MCF 10A (cell line): ENCODE data around the gene COA5. TPM values are rescaled to one million over a fixed set of nuclear protein-coding genes. Genes with fewer than 3 reads are reported as not detected.

Source experiments
- BruUV-seq: library from RNA; stranded (reverse); fragments of 400-500 nt; replicated peaks from 2 replicates; lab custom pipeline; 2021; lab: Mats Ljungman, UMichigan
- CTCF ChIA-PET: fragments of 300-600 bp; sonication (Branson Sonifier 250); formaldehyde crosslinking; extraction: SDS; loops from one replicate; lab custom pipeline; 2021; ENCODE audit warnings: antibody characterized with exemption, inconsistent platforms; lab: Yijun Ruan, JAX
- POLR2A ChIA-PET: fragments of 300-600, 350-650 bp; sonication (Branson Sonifier 250); formaldehyde crosslinking; extraction: SDS; loops from one replicate; lab custom pipeline; 2020; ENCODE audit warnings: antibody characterized with exemption, inconsistent platforms; lab: Yijun Ruan, JAX
- DNase-seq: peaks from one replicate; pipeline ENCODE4 v3.0.0-alpha.2; 2018; ENCODE audit not compliant: unreplicated experiment
- H3K27ac Mint-ChIP-seq: one replicate; pipeline ENCODE4 v1.8.0; 2022; ENCODE audit warnings: mild to moderate bottlenecking, low read depth, mixed read lengths; ENCODE audit not compliant: unreplicated experiment
- H3K27me3 Mint-ChIP-seq: one replicate; pipeline ENCODE4 v1.8.0; 2022; ENCODE audit warnings: mixed read lengths; ENCODE audit not compliant: insufficient read depth, unreplicated experiment
- H3K36me3 Mint-ChIP-seq: one replicate; pipeline ENCODE4 v1.8.0; 2022; ENCODE audit warnings: mild to moderate bottlenecking, moderate library complexity, mixed read lengths; ENCODE audit not compliant: insufficient read depth, unreplicated experiment
- H3K4me1 Mint-ChIP-seq: one replicate; pipeline ENCODE4 v1.8.0; 2022; ENCODE audit warnings: mixed read lengths; ENCODE audit not compliant: insufficient read depth, unreplicated experiment
- H3K4me3 Mint-ChIP-seq: one replicate; pipeline ENCODE4 v1.8.0; 2022; ENCODE audit warnings: mild to moderate bottlenecking, moderate library complexity, mixed read lengths; ENCODE audit not compliant: unreplicated experiment
- H3K9me3 Mint-ChIP-seq: one replicate; pipeline ENCODE4 v1.8.0; 2022; ENCODE audit warnings: mixed read lengths; ENCODE audit not compliant: unreplicated experiment
- intact Hi-C: fragments of 100-400 bp; cut with micrococcal nuclease; formaldehyde crosslinking; loops from 2 replicates; pipeline ENCODE4 v1.14.1; 2022
- total RNA-seq: library from RNA; stranded (reverse); gene quantifications from 2 replicates; pipeline ENCODE4 v1.2.3, GENCODE V29; 2022
- TF ChIP-seq, protein P1 (sequence below): fragments of 200-600 bp; IDR thresholded peaks from one replicate; pipeline ENCODE4 v1.8.0; 2022; ENCODE audit warnings: antibody characterized with exemption, mild to moderate bottlenecking; ENCODE audit not compliant: unreplicated experiment

COA5 gene
- total RNA-seq, 1 experiment from 2014 or later = 22.8 TPM

DNA sequence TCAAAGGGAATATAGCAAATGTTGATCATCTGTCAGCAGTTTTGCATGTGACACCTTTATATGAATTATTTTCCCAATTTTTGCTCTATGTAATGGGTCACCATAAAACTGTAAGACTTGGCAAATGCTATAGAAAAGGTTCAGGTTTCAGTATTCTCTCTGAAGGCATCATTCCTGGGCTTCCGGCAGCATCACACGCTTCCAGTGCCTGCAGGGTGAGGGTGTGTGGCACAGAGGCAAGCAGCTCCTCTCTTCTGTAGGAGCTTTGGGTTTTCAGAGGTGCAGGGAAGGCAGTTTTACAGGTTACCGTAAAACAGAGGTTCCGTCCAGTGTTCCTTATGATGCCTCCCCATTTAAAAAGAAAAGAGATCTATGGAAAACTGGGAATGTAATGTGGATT, 18.8 kb downstream of the COA5 start:
- CTCF ChIA-PET = interaction anchor here (0.6 to 0.7 kb wide), 2 partner anchors 145 to 176 kb away, joined by 3 to 4 read pairs; partner anchors contain the start of gene INPP4A
- BruUV-seq = no TSS peak

DNA sequence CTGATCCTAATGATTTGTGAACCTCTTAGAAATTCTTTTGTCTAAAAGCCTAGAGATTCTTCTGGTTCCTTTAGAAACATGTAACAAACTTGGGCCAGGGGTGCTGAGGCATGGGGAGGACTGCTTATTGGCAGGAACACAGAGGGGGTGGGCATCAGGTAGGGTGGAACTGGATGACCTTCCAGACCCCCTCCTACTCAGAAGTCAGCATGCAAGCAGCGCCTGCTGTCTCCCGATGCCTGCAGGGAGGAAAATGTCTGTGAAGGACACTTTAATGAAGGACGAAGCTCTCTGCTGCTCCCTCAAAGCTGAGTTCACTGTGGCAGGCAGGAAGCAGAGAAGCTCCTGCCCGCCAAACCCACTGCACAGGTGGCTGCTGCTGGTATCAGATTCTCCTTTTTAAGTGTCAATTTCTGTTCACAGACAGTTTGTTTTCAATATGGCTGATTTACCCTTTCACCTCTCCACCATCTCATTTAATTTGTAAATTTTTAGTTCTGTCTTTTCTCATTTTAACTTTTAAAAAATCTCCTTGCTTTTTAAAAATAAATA, 19.4 kb downstream of the COA5 start:
- CTCF ChIA-PET = interaction anchor here (0.6 to 0.7 kb wide), 2 partner anchors 144 to 176 kb away, joined by 3 to 4 read pairs; partner anchors contain the start of gene INPP4A
- H3K4me1 Mint-ChIP-seq = no peaks in the 10 kb centered on the region
- intact Hi-C loops = no loop called here
- TF ChIP-seq, protein P1, sequence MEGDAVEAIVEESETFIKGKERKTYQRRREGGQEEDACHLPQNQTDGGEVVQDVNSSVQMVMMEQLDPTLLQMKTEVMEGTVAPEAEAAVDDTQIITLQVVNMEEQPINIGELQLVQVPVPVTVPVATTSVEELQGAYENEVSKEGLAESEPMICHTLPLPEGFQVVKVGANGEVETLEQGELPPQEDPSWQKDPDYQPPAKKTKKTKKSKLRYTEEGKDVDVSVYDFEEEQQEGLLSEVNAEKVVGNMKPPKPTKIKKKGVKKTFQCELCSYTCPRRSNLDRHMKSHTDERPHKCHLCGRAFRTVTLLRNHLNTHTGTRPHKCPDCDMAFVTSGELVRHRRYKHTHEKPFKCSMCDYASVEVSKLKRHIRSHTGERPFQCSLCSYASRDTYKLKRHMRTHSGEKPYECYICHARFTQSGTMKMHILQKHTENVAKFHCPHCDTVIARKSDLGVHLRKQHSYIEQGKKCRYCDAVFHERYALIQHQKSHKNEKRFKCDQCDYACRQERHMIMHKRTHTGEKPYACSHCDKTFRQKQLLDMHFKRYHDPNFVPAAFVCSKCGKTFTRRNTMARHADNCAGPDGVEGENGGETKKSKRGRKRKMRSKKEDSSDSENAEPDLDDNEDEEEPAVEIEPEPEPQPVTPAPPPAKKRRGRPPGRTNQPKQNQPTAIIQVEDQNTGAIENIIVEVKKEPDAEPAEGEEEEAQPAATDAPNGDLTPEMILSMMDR = no peak
- no TSS peak for BruUV-seq
- no peak for DNase-seq
- no peak overlapping the region for H3K4me3 Mint-ChIP-seq
- no peaks in the 10 kb centered on the region for H3K27me3 Mint-ChIP-seq
- H3K27ac Mint-ChIP-seq = no peak overlapping the region
- H3K9me3 Mint-ChIP-seq = no peaks in the 10 kb centered on the region
- peaks cover 13% of the 10 kb centered on the region for H3K36me3 Mint-ChIP-seq
- POLR2A ChIA-PET = no interaction called here

More for the DNA sequence above, 18.8 kb downstream of the COA5 start:
- TF ChIP-seq, protein P1 = no peak
- H3K9me3 Mint-ChIP-seq = no peaks in the 10 kb centered on the region
- POLR2A ChIA-PET = no interaction called here
- no peaks in the 10 kb centered on the region for H3K4me1 Mint-ChIP-seq
- intact Hi-C loops = no loop called here
- H3K4me3 Mint-ChIP-seq = no peak overlapping the region
- no peak overlapping the region for H3K27ac Mint-ChIP-seq
- no peak for DNase-seq
- H3K27me3 Mint-ChIP-seq = no peaks in the 10 kb centered on the region
- peaks cover 15% of the 10 kb centered on the region for H3K36me3 Mint-ChIP-seq

DNA sequence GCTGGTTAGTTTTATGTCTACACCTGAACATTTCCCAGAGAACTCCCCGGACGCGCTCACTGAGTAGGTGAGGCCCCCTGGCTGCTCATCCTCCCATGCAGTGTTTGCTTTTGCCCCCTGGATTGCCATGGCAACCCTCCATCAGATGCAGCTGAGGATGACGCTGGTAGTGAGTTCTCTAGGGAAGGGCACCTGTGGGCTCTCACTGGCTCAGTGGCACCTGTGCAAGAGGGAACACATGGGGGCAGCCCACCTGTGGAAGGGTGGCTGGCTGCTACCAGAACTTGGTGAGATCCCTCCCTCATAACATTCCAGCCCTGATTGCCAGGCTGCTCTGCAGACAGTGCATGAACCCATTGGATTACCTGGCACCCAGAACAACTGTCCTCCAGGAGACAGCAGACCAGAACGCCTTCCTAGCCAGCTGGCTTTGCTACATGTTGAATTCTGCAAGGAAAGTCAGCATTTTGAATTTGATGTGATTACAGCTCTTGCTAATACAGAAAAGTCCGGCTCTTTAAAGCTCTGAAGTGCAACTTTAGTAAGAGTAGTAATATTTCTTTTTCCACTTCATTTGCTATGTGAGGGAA, 21.7 kb downstream of the COA5 start:
- intact Hi-C loops = no loop called here
- BruUV-seq = no TSS peak
- Mint-ChIP-seq H3K4me3 (no peak overlapping the region), H3K27me3 (no peaks in the 10 kb centered on the region), H3K36me3 (peaks cover 6% of the 10 kb centered on the region), H3K4me1 (no peaks in the 10 kb centered on the region), H3K27ac (no peak overlapping the region), H3K9me3 (no peaks in the 10 kb centered on the region)
- ChIA-PET CTCF (interaction anchor here (0.6 to 1.5 kb wide), 2 partner anchors 18 to 173 kb away, joined by 3 to 4 read pairs; no protein-coding TSS in a partner anchor), POLR2A (no interaction called here)
- DNase-seq = no peak
- TF ChIP-seq, protein P1 = no peak

DNA sequence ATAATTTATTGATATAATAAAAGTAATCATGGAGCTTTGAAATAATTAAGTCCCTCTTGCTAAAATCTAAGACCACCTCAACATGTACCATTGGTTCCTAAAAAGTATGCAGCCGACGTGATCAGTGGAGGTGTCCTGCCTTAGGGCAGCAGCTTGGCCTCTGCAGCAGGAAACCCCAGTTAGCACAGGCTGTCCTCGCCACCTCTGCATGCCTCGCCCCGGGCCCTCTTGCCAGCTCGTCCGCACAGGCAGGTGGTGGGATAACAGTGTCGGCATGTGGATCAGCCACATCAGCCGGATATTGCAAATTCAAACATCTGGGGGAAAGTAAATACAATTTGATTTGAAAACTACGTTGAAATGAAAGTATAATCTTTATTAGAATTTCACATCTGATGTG, 22.9 kb downstream of the COA5 start:
- H3K9me3 Mint-ChIP-seq = no peaks in the 10 kb centered on the region
- no peak for DNase-seq
- ChIA-PET CTCF (interaction anchor here (0.6 to 1.5 kb wide), 3 partner anchors 17 to 754 kb away, joined by 3 to 7 read pairs (median 4); no protein-coding TSS in a partner anchor), POLR2A (no interaction called here)
- TF ChIP-seq, protein P1 = no peak
- H3K4me1 Mint-ChIP-seq = no peaks in the 10 kb centered on the region
- intact Hi-C loops = no loop called here
- H3K27me3 Mint-ChIP-seq = no peaks in the 10 kb centered on the region
- H3K36me3 Mint-ChIP-seq = peaks cover 6% of the 10 kb centered on the region
- no peak overlapping the region for H3K27ac Mint-ChIP-seq
- no TSS peak for BruUV-seq
- H3K4me3 Mint-ChIP-seq = no peak overlapping the region
